ENCODE data around the gene F12. TPM values are rescaled to one million over a fixed set of nuclear protein-coding genes. Genes with fewer than 3 reads are reported as not detected.

Gene F12
- total RNA-seq, 1 donor from 2014 or later, result 0.85 TPM

- DNase-seq, result no peak
Observed at GRCh38 chr5:177410575-177410974, 1.2 kb upstream of the F12 start.

GRCh38 chr5:177405805-177406204 is 3.6 kb downstream of the F12 start:
- DNase-seq, result no peak

- no peak for DNase-seq
Observed at GRCh38 chr5:177405312-177405711, 4.1 kb downstream of the F12 start.

- DNase-seq, result no peak
Observed at GRCh38 chr5:177404641-177405179, 4.7 kb downstream of the F12 start.

GRCh38 chr5:177403792-177404640 is 5.3 kb downstream of the F12 start:
- DNase-seq, result peak; percentile 86

- DNase-seq, result peak; percentile 32
Observed at GRCh38 chr5:177403102-177403791, 6.1 kb downstream of the F12 start.

GRCh38 chr5:177402271-177403043 is 6.9 kb downstream of the F12 start:
- peak; percentile 48 for DNase-seq

GRCh38 chr5:177399997-177400868 is 9.1 kb downstream of the F12 start, which contains the start of gene PFN3:
Gene PFN3, minus strand, starts transcription at chr5:177400661. Its CDS starts 85 bp downstream, at chr5:177400576.
- DNase-seq, result peak; percentile 51

- no peak for DNase-seq
Observed at GRCh38 chr5:177397875-177398390, 11.4 kb downstream of the F12 start.

- DNase-seq, result no peak
Observed at GRCh38 chr5:177396807-177397206, 12.6 kb downstream of the F12 start.

GRCh38 chr5:177396078-177396477 is 13.3 kb downstream of the F12 start:
- DNase-seq, result no peak

- no peak for DNase-seq
Observed at GRCh38 chr5:177393990-177394389, 15.4 kb downstream of the F12 start.

- no peak for DNase-seq
Observed at GRCh38 chr5:177393206-177393765, 16.1 kb downstream of the F12 start.

- DNase-seq, result no peak
Observed at GRCh38 chr5:177392765-177393164, 16.6 kb downstream of the F12 start.

- peak; percentile 93 for DNase-seq
Observed at GRCh38 chr5:177390363-177391300, 18.7 kb downstream of the F12 start.

GRCh38 chr5:177389241-177390169 is 19.9 kb downstream of the F12 start:
- peak; percentile 48 for DNase-seq

- DNase-seq, result no peak
Observed at GRCh38 chr5:177388521-177389052, 20.8 kb downstream of the F12 start.

- DNase-seq, result no peak
Observed at GRCh38 chr5:177387405-177387804, 22.0 kb downstream of the F12 start.

GRCh38 chr5:177386542-177386941 is 22.8 kb downstream of the F12 start:
- no peak for DNase-seq
